ENCODE data around the gene DNAJC11. TPM values are rescaled to one million over a fixed set of nuclear protein-coding genes. Genes with fewer than 3 reads are reported as not detected.

DNAJC11 gene
- polyA plus RNA-seq, 1 experiment = 41.9 TPM

GRCh38 chr1:6613361-6614018 is 88.1 kb downstream of the DNAJC11 start, which contains the start of gene PHF13:
Gene PHF13 (plus strand): TSS chr1:6613731. CDS start chr1:6614067, 336 bp downstream.
- peak within 1 kb of the TSS; percentile 86 for H3K4me3 ChIP-seq (ENCODE audit: low read depth, low read length)
- ChIA-PET POLR2A (interaction anchor here (1.0 to 1.3 kb wide), 2 partner anchors 10 to 11 kb away, joined by 6 read pairs; no protein-coding TSS in a partner anchor), CTCF (interaction anchor here (0.5 to 0.8 kb wide), 3 partner anchors 9 to 198 kb away, joined by 3 to 6 read pairs (median 4); no protein-coding TSS in a partner anchor)
- H3K27ac ChIP-seq (ENCODE audit: low read depth, low read length) = peak within 1 kb of the TSS; percentile 77
- H3K27me3 ChIP-seq (ENCODE audit: control insufficient read depth, insufficient read depth, low read length) = no peaks in the 10 kb centered on the region
- no peaks in the 10 kb centered on the region; the same call in 1 of the 2 replicates for H3K9me3 ChIP-seq (ENCODE audit: control insufficient read depth, insufficient read depth, low read length)
- TF ChIP-seq CTCF (IDR thresholded peaks at IDR 0.05; ENCODE audit: low read depth, low read length) = no peak
- DNase-seq (ENCODE audit: low read depth, low spot score) = peak; percentile 97

DNA sequence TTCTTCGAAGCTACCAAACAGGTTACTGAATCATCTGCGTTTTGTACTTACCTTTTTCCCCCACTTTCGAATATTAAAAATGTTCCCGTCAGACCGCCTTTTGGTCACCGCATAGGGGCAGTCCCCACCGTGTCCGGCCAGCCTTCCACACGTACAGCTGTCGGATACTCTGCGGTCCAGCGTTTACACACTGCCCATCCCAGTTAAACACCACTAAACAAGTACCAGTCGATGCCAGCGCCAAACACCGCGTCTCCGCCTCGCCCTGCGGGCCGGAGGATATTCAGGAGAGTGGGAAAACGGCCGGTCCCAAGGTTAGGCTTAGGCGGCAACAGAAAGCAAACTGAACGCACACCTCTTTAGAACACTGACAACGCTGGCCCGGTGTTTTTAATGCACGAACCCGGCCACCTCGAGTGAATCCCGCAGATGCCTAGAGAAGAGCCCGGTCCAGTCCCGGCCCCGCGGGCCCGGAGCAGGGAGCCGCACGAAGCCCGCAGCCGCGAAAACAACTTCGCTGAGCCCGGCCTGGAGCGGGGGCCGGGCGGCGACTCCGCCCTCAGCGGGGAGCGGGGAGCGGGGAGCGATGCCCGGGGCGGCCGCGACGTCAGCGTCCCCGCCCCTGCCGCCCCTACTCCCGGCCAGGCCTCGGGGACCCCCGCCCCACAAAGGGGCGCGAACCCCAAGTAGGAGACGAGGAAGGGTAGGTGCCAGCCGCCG is 88.8 kb downstream of the DNAJC11 start:
- POLR2A ChIA-PET = interaction anchor here (1.3 to 1.4 kb wide), 2 partner anchors 9 to 10 kb away, joined by 6 to 10 read pairs; partner anchors contain the start of gene KLHL21
- no peak for DNase-seq (ENCODE audit: low read depth, low spot score)
- H3K27ac ChIP-seq (ENCODE audit: low read depth, low read length) = peak overlapping the region; percentile 77
- H3K9me3 ChIP-seq (ENCODE audit: control insufficient read depth, insufficient read depth, low read length) = no peaks in the 10 kb centered on the region; the same call in 1 of the 2 replicates
- H3K27me3 ChIP-seq (ENCODE audit: control insufficient read depth, insufficient read depth, low read length) = no peaks in the 10 kb centered on the region
- CTCF ChIA-PET = no interaction called here
- TF ChIP-seq CTCF (IDR thresholded peaks at IDR 0.05; ENCODE audit: low read depth, low read length) = no peak
- H3K4me3 ChIP-seq (ENCODE audit: low read depth, low read length) = peak overlapping the region; percentile 86

- H3K9me3 ChIP-seq (ENCODE audit: control insufficient read depth, insufficient read depth, low read length) = no peaks in the 10 kb centered on the region; the same call in 1 of the 2 replicates
- peak overlapping the region; percentile 99 for H3K27ac ChIP-seq (ENCODE audit: low read depth, low read length)
- no peaks in the 10 kb centered on the region for H3K27me3 ChIP-seq (ENCODE audit: control insufficient read depth, insufficient read depth, low read length)
- peak overlapping the region; percentile 57 for H3K4me3 ChIP-seq (ENCODE audit: low read depth, low read length)
- ChIA-PET POLR2A (interaction anchor here (0.9 to 1.8 kb wide), 4 partner anchors 10 to 24 kb away, joined by 3 to 9 read pairs (median 4); partner anchors contain the start of genes PHF13 and ZBTB48), CTCF (interaction anchor here (0.9 to 1.9 kb wide), 4 partner anchors 10 to 49 kb away, joined by 3 to 6 read pairs (median 4); partner anchors contain the start of genes NOL9 and TAS1R1)
- TF ChIP-seq CTCF (IDR thresholded peaks at IDR 0.05; ENCODE audit: low read depth, low read length) = no peak
- no peak for DNase-seq (ENCODE audit: low read depth, low spot score)
Measured at GRCh38 chr1:6603915-6604558, 97.6 kb downstream of the DNAJC11 start.

GRCh38 chr1:6603238-6603914 is 98.2 kb downstream of the DNAJC11 start:
- POLR2A ChIA-PET = interaction anchor here (0.9 to 2.3 kb wide), 7 partner anchors 9 to 182 kb away, joined by 3 to 10 read pairs (median 6); partner anchors contain the start of genes CAMTA1, PHF13 and ZBTB48
- H3K27me3 ChIP-seq (ENCODE audit: control insufficient read depth, insufficient read depth, low read length) = no peaks in the 10 kb centered on the region
- H3K4me3 ChIP-seq (ENCODE audit: low read depth, low read length) = peak overlapping the region; percentile 57
- H3K27ac ChIP-seq (ENCODE audit: low read depth, low read length) = peak overlapping the region; percentile 99
- CTCF ChIA-PET = interaction anchor here (1.3 kb wide), 1 partner anchor 30 kb away, joined by 3 read pairs; no protein-coding TSS in a partner anchor
- TF ChIP-seq CTCF (IDR thresholded peaks at IDR 0.05; ENCODE audit: low read depth, low read length) = no peak
- no peak for DNase-seq (ENCODE audit: low read depth, low spot score)
- H3K9me3 ChIP-seq (ENCODE audit: control insufficient read depth, insufficient read depth, low read length) = no peaks in the 10 kb centered on the region; the same call in 1 of the 2 replicates
